HG02884 (cell line): Measurements from ENCODE around the gene ALKBH7.
A peak's percentile ranks its signal among the peaks of the same experiment; 100 is the strongest.

Experiments used
- ATAC-seq: cut with Tn5 transposase; IDR thresholded peaks from one replicate; pipeline ENCODE4 v1.9.1; 2021; ENCODE audit warnings: mild to moderate bottlenecking, moderate library complexity; ENCODE audit not compliant: unreplicated experiment

The ALKBH7 gene

DNA sequence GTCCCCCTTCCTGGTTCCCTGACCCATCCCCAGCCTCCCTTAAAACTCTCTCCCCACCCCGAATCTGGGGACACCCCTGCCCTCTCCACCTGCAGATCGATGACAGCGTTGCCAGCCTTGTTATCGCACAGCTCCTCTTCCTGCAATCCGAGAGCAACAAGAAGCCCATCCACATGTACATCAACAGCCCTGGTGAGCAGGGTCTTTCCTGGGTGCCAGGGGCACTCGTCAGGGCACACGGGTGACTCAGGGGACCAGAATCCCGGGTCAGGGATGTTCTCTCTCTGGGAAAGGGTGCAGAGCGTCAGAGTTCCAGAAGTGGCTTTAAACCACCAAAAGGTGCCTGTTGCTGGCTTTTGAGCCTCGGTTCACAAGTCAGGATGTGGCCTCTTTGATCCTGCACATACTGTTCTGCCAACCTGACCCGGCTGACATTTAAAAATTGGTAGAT lies 10.2 kb upstream of the ALKBH7 start:
- ATAC-seq = no peak

GRCh38 chr19:6364353-6364752 lies 8.2 kb upstream of the ALKBH7 start:
- no peak for ATAC-seq

GRCh38 chr19:6373096-6373812 lies 660 bp downstream of the ALKBH7 start:
- peak; percentile 46 for ATAC-seq

- ATAC-seq = no peak
These were observed 1.2 kb downstream of the ALKBH7 start for GRCh38 chr19:6373813-6374108.

DNA sequence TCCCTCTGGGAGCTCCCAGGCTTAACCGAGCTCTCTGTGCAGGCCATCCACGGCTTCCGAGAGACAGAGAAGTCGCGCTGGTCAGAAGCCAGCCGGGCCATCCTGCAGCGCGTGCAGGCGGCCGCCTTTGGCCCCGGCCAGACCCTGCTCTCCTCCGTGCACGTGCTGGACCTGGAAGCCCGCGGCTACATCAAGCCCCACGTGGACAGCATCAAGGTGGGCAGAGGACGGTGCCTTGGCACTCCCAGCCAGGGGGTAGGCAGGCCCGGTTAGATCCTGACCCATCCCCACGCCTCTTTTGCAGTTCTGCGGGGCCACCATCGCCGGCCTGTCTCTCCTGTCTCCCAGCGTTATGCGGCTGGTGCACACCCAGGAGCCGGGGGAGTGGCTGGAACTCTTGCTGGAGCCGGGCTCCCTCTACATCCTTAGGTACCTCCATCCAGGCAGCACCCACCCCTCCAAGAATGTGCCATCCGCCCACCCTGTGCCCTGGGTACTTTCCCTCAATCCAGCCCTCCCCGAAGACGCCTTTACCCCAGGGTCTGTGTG lies 1.6 kb downstream of the ALKBH7 start:
- no peak for ATAC-seq

DNA sequence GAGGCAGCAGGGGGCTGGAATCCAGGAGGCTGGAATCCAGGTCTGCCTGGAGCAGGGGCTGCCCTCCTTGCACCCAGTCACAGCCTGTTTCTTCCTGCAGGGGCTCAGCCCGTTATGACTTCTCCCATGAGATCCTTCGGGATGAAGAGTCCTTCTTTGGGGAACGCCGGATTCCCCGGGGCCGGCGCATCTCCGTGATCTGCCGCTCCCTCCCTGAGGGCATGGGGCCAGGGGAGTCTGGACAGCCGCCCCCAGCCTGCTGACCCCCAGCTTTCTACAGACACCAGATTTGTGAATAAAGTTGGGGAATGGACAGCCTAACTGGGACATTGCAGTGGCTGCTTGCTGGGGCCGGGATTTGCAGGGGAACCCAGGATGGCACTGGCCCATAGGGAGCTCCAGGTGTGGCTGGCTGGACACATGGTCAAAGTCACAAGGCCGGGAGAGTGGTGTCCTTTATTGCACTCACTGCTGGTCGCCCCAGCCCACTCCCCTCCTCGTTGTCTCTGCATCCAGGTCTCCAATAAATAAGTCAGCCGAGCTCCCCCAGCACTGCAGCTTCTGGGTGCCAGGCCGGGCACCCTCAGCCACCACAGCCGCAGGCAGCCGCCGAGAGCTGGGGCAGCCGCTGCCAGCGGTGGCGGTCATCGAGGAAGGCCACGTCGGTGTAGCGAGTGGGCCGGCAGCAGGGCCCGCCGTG lies 2.3 kb downstream of the ALKBH7 start:
- no peak for ATAC-seq

GRCh38 chr19:6375411-6376010 lies 2.9 kb downstream of the ALKBH7 start, which contains the start of gene PSPN:
PSPN (minus strand) TSS chr19:6375933; CDS start chr19:6375849, 84 bp downstream.
- ATAC-seq = no peak

- no peak for ATAC-seq
These were observed 4.1 kb downstream of the ALKBH7 start for GRCh38 chr19:6376512-6377190.

DNA sequence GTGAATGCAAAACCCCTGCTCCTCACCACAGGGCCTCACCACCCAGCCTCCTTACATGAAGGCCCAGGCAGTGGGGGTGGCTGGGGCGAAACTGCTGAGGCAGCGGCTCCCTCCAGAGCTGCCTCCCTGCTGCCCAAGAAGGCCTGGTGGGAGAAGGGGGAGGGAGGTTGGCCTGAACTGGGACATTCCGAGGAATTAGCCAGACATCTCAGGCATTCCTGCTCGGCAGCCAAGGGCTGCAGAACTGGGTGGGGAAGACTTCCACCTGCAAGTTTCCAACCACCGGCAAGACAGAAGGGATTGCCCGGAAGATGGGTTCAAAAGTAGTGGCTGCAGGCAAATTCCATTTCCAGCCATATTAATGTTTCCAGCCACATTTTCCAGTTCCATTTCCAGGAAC lies 5.4 kb downstream of the ALKBH7 start:
- no peak for ATAC-seq

DNA sequence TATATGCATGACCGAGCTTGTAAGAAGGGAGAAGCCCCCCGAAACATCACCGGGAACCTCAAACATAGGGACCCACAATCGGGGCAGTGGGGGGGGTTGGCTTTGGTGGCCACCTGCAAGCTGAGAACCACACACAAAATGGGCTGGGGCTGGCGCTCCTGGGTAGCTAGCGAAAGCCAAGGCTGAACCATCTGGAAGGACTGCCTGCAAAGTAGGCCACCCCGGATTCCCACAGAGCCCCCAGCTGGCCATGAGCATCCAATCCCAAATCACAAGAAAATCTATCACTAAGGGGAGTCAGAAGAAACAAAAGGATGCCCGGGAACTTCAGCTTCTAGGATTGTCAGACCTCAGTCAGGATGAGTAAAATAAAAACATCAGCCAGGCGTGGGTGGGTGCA lies 5.9 kb downstream of the ALKBH7 start:
- no peak for ATAC-seq

GRCh38 chr19:6379744-6380143 lies 7.2 kb downstream of the ALKBH7 start:
- no peak for ATAC-seq

GRCh38 chr19:6381030-6381750 lies 8.6 kb downstream of the ALKBH7 start:
- no peak for ATAC-seq

GRCh38 chr19:6383188-6383587 lies 10.6 kb downstream of the ALKBH7 start:
- no peak for ATAC-seq

GRCh38 chr19:6384381-6384780 lies 11.8 kb downstream of the ALKBH7 start:
- no peak for ATAC-seq

DNA sequence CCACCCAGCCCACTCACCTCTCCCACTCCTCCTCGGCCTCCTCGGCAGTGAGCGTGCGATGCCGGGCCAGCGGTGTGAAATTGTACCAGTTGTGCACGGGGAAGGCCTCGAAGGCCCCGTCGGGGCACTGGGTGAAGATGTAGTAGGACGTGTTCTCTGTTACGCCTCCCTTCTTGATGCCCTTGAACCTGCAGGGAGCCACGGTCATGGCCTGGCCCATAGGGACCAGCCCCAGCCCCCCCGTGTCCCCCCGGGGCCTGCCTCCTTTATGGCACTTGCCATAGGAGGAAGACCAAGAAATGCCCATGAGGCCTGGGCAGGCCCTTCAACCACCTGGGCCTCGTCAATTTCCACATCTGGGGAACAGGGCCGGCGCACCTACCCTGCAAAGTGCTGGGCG lies 14.8 kb downstream of the ALKBH7 start:
- no peak for ATAC-seq

GRCh38 chr19:6392221-6393073 lies 19.9 kb downstream of the ALKBH7 start:
- no peak for ATAC-seq

- peak; percentile 75 for ATAC-seq
These were observed 20.7 kb downstream of the ALKBH7 start, which contains the start of gene GTF2F1 for GRCh38 chr19:6393074-6393982. GTF2F1 (minus strand) TSS chr19:6393164; CDS start chr19:6392995, 169 bp downstream.

DNA sequence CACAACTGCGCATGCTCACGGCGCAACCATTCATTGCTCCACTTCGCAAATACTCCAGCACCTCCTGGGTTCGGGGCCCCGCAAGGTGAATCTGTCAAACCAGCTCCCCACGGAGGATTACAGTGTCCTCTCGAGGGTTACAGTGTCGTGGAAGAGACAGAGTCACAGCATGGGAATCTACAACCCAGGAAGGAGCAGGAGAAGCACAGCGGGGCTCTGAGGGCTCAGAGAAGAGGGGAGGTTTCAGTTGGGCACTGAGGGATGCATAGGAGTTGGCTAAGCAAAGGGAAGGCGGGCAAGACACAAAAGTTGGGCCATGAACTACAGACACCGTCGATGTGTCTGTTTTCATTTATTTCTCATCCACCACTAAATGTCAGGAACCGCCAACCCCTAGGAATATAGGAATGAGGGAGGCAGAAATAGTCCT lies 21.4 kb downstream of the ALKBH7 start:
- ATAC-seq = no peak

- no peak for ATAC-seq
These were observed 22.2 kb downstream of the ALKBH7 start for GRCh38 chr19:6394831-6395230.
